WTC11 (cell line): ENCODE measurements around the gene NTSR1. TPM values are rescaled to one million over a fixed set of nuclear protein-coding genes. Genes with fewer than 3 reads are reported as not detected.

Source experiments
- ATAC-seq: fragments of 200-7000 bp; cut with Tn5 transposase; 2 replicates; pipeline ENCODE4 v1.10.0; 2021; ENCODE audit warnings: mild to moderate bottlenecking, moderate library complexity
- CTCF ChIA-PET: fragments of 300-600 bp; sonication (Branson Sonifier 250); formaldehyde crosslinking; loops from one replicate; lab custom pipeline; 2021; ENCODE audit warnings: antibody characterized with exemption; lab: Charles Lee
- POLR2A ChIA-PET: fragments of 350-600 bp; sonication (Branson Sonifier 250); formaldehyde crosslinking; loops from one replicate; lab custom pipeline; 2021; ENCODE audit warnings: antibody characterized with exemption; lab: Charles Lee
- DNase-seq: peaks from one replicate; pipeline ENCODE4 v3.0.0; 2021; ENCODE audit warnings: low spot score
- H3K27ac Mint-ChIP-seq: 2 replicates; pipeline ENCODE4 v1.8.0; 2021; ENCODE audit warnings: mixed read lengths
- H3K27me3 Mint-ChIP-seq: 2 replicates; pipeline ENCODE4 v1.8.0; 2021; ENCODE audit warnings: low read depth, mild to moderate bottlenecking, moderate library complexity, mixed read lengths
- H3K36me3 Mint-ChIP-seq: 2 replicates; pipeline ENCODE4 v1.8.0; 2021; ENCODE audit warnings: mixed read lengths
- H3K4me1 Mint-ChIP-seq: 2 replicates; pipeline ENCODE4 v1.8.0; 2022; ENCODE audit warnings: mixed read lengths
- H3K4me3 Mint-ChIP-seq: 2 replicates; pipeline ENCODE4 v1.8.0; 2021; ENCODE audit warnings: mild to moderate bottlenecking, moderate library complexity, mixed read lengths
- H3K9me3 Mint-ChIP-seq: 2 replicates; pipeline ENCODE4 v1.8.0; 2021; ENCODE audit warnings: mixed read lengths
- ATF1 ChIP-seq: sonication (generic); formaldehyde crosslinking; IDR thresholded peaks from 2 replicates; pipeline ENCODE4 v1.8.1; 2023; ENCODE audit warnings: mild to moderate bottlenecking, moderate library complexity, missing genetic modification reagents
- ATF2 ChIP-seq: sonication (generic); formaldehyde crosslinking; IDR thresholded peaks from 2 replicates; pipeline ENCODE4 v1.8.1; 2022; ENCODE audit warnings: low read depth, missing genetic modification reagents, borderline replicate concordance
- CREM ChIP-seq: sonication (generic); formaldehyde crosslinking; IDR thresholded peaks from 2 replicates; pipeline ENCODE4 v1.8.1; 2022; ENCODE audit warnings: mild to moderate bottlenecking, missing genetic modification reagents, moderate library complexity
- E2F1 ChIP-seq: sonication (generic); formaldehyde crosslinking; IDR thresholded peaks from 2 replicates; pipeline ENCODE4 v1.8.0; 2022; ENCODE audit warnings: mild to moderate bottlenecking, missing genetic modification reagents
- ELF4 ChIP-seq: sonication (generic); formaldehyde crosslinking; IDR thresholded peaks from 2 replicates; pipeline ENCODE4 v1.8.1; 2022; ENCODE audit warnings: low read depth, mild to moderate bottlenecking, moderate library complexity, missing genetic modification reagents
- ERG ChIP-seq: fragments of 250-450 bp; sonication (Bioruptor Pico); IDR thresholded peaks from 2 replicates; pipeline ENCODE4 v1.8.0; 2021; ENCODE audit warnings: mild to moderate bottlenecking
- GRHL2 ChIP-seq: fragments of 250-450 bp; sonication (Bioruptor Pico); IDR thresholded peaks from 2 replicates; pipeline ENCODE4 v1.8.0; 2022; ENCODE audit warnings: mild to moderate bottlenecking, moderate library complexity; ENCODE audit not compliant: insufficient replicate concordance, severe bottlenecking
- GTF2I ChIP-seq: fragments of 250-450 bp; sonication (Bioruptor Pico); conservative IDR thresholded peaks from 2 replicates; pipeline ENCODE4 v1.4.0; 2021; ENCODE audit warnings: mild to moderate bottlenecking
- HMGA2 ChIP-seq: fragments of 250-450 bp; sonication (Bioruptor Pico); IDR thresholded peaks from 2 replicates; pipeline ENCODE4 v1.4.0; 2021; ENCODE audit warnings: mild to moderate bottlenecking, moderate library complexity
- KAT7 ChIP-seq: sonication (generic); formaldehyde crosslinking; IDR thresholded peaks from 2 replicates; pipeline ENCODE4 v1.8.1; 2023; ENCODE audit warnings: missing genetic modification reagents, mild to moderate bottlenecking, borderline replicate concordance
- NFYB ChIP-seq: sonication (generic); formaldehyde crosslinking; conservative IDR thresholded peaks from 2 replicates; pipeline ENCODE4 v1.8.0; 2022; ENCODE audit warnings: low read depth, missing genetic modification reagents
- NR2C2 ChIP-seq: sonication (generic); formaldehyde crosslinking; IDR thresholded peaks from 2 replicates; pipeline ENCODE4 v1.8.0; 2022; ENCODE audit warnings: mild to moderate bottlenecking, missing genetic modification reagents
- RELA ChIP-seq: sonication (generic); formaldehyde crosslinking; IDR thresholded peaks from 2 replicates; pipeline ENCODE4 v1.8.1; 2022; ENCODE audit warnings: missing genetic modification reagents, mild to moderate bottlenecking, borderline replicate concordance
- SP1 ChIP-seq: sonication (generic); formaldehyde crosslinking; conservative IDR thresholded peaks from 2 replicates; pipeline ENCODE4 v1.8.1; 2022; ENCODE audit warnings: missing genetic modification reagents
- TEAD1 ChIP-seq: sonication (generic); formaldehyde crosslinking; IDR thresholded peaks from 2 replicates; pipeline ENCODE4 v1.8.0; 2022; ENCODE audit warnings: mild to moderate bottlenecking, missing genetic modification reagents
- ZNF263 ChIP-seq: sonication (generic); formaldehyde crosslinking; IDR thresholded peaks from 2 replicates; pipeline ENCODE4 v1.8.1; 2022; ENCODE audit warnings: low read depth, mild to moderate bottlenecking, moderate library complexity, missing genetic modification reagents
- ZNF281 ChIP-seq: sonication (generic); formaldehyde crosslinking; IDR thresholded peaks from 2 replicates; pipeline ENCODE4 v1.8.0; 2023; ENCODE audit warnings: mild to moderate bottlenecking, missing genetic modification reagents
- total RNA-seq: library from RNA; stranded (reverse); gene quantifications from 3 replicates; pipeline ENCODE4 v1.2.3, GENCODE V29; 2021
- TF ChIP-seq, protein P1 (sequence below): fragments of 250-450 bp; sonication (Bioruptor Pico); IDR thresholded peaks from 2 replicates; pipeline ENCODE4 v1.9.0; 2021; ENCODE audit warnings: mild to moderate bottlenecking

NTSR1 gene
- total RNA-seq, 1 experiment from 2014 or later, result 0.63 TPM

DNA sequence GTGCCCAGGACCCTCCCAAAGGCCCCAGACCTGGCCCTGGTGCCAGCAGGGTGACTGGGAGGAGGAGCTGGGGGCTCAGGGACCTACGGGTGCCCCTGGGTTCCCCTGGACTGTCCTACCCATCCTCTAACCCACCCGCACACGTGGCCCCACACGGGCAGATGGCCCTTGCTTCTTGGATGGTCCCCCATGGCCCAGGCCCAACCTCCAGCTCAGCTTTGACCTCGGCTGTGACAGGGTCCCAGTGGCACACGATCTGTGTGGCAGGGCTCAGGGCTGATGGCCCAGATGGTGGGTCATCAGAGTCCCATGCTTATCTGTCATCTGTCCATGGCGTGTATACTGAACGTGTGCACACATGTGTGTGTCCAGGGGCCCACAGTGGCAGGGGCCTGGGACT is 4.0 kb downstream of the NTSR1 start:
- Mint-ChIP-seq H3K36me3 (no peaks in the 10 kb centered on the region), H3K27me3 (peaks cover 35% of the 10 kb centered on the region), H3K9me3 (no peaks in the 10 kb centered on the region), H3K27ac (no peak overlapping the region), H3K4me1 (0 out of 2 replicates have a peak, but pooled peaks cover 3% of the 10 kb centered on the region), H3K4me3 (no peak overlapping the region)
- ChIA-PET POLR2A (no interaction called here), CTCF (no interaction called here)
- ATAC-seq (no peak), DNase-seq (no peak)
- TF ChIP-seq TEAD1 (CRISPR knock-in tag) (no peak), RELA (no peak), GRHL2 (CRISPR knock-in tag) (no peak), E2F1 (no peak), CREM (CRISPR knock-in tag) (no peak), ZNF263 (no peak), NFYB (CRISPR knock-in tag) (no peak), ERG (CRISPR knock-in tag) (no peak), HMGA2 (CRISPR knock-in tag) (no peak), ATF2 (CRISPR knock-in tag) (no peak), SP1 (CRISPR knock-in tag) (no peak), ATF1 (CRISPR knock-in tag) (no peak), KAT7 (CRISPR knock-in tag) (no peak), NR2C2 (CRISPR knock-in tag) (no peak), ELF4 (CRISPR knock-in tag) (no peak), ZNF281 (CRISPR knock-in tag) (no peak)
- TF ChIP-seq, protein P1, sequence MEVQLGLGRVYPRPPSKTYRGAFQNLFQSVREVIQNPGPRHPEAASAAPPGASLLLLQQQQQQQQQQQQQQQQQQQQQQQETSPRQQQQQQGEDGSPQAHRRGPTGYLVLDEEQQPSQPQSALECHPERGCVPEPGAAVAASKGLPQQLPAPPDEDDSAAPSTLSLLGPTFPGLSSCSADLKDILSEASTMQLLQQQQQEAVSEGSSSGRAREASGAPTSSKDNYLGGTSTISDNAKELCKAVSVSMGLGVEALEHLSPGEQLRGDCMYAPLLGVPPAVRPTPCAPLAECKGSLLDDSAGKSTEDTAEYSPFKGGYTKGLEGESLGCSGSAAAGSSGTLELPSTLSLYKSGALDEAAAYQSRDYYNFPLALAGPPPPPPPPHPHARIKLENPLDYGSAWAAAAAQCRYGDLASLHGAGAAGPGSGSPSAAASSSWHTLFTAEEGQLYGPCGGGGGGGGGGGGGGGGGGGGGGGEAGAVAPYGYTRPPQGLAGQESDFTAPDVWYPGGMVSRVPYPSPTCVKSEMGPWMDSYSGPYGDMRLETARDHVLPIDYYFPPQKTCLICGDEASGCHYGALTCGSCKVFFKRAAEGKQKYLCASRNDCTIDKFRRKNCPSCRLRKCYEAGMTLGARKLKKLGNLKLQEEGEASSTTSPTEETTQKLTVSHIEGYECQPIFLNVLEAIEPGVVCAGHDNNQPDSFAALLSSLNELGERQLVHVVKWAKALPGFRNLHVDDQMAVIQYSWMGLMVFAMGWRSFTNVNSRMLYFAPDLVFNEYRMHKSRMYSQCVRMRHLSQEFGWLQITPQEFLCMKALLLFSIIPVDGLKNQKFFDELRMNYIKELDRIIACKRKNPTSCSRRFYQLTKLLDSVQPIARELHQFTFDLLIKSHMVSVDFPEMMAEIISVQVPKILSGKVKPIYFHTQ (CRISPR knock-in tag), result no peak

DNA sequence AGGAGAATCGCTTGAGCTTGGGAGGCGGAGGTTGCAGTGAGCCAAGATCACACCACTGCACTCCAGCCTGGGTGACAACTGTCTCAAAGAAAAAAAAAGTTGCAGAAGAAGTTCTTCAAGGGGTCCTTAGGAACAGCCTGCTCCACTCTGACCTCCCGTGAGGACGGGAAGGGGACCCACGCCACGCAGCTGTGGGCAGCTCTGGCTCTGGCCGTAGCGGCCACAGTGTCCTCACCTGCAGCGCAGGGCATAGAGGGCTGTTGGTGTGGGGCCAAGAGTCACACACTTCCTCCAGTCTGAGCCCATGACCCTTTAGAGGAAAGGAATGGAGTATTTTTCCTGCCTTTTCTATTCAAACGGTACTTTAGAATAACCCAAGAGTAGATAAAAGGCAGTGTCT is 5.4 kb downstream of the NTSR1 start:
- no peak overlapping the region for H3K27ac Mint-ChIP-seq
- CTCF ChIA-PET, result interaction anchor here (0.6 kb wide), 1 partner anchor 37 kb away, joined by 4 read pairs; no protein-coding TSS in a partner anchor
- no peaks in the 10 kb centered on the region for H3K9me3 Mint-ChIP-seq
- DNase-seq (no peak), ATAC-seq (no peak)
- H3K4me1 Mint-ChIP-seq, result no peaks in the 10 kb centered on the region
- H3K4me3 Mint-ChIP-seq, result no peak overlapping the region
- POLR2A ChIA-PET, result no interaction called here
- no peaks in the 10 kb centered on the region for H3K36me3 Mint-ChIP-seq
- peaks cover 29% of the 10 kb centered on the region for H3K27me3 Mint-ChIP-seq
- TF ChIP-seq GTF2I (CRISPR knock-in tag), result no peak
